GM03348 (cell line): ENCODE results near the gene MAN2A2.
"Not testable (repeated sequence)": the region's sequence is repeated elsewhere in the genome, so short reads cannot be mapped to it uniquely, and the experiment has no call there.

Source experiments
- DNase-seq: peaks from one replicate; pipeline ENCODE4 v3.0.0; 2012; ENCODE audit warnings: low spot score

MAN2A2 gene

DNA sequence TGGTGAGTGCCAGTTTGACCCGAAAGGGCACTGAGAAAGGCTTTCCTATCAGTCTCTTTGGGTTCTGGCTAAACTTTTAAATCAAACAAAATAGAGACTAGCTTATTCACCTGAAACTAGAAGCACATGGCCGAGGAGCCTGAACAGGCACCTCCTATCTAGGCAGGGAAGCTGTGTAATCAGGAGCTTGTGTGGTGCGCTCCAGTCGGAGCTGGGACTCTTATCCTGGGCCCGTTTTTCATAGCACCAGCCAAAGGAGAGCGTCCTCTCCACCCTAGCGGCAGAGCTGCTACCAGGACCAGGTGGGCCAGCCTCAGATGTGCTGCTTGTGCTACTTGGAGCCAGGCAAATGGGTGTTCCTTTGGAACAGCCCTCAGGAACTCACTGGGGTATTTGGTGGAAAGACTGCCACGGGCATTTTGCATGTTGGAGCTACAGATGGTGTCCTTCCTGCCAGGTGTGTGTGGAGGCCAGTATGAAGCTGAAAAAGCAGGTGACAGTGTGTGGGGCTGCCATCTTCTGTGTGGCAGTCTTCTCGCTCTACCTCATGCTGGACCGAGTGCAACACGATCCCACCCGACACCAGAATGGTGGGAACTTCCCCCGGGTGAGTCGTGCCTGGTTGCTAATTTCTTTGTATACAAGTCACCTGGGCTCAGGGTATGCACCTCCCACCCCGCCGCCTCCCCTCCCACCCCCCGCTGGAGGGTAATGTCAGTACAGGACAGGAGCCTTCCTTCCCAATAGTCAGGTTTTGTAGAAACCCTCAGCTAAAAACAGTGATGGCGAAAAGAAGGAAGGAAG is 833 bp downstream of the MAN2A2 start:
- no peak for DNase-seq

DNA sequence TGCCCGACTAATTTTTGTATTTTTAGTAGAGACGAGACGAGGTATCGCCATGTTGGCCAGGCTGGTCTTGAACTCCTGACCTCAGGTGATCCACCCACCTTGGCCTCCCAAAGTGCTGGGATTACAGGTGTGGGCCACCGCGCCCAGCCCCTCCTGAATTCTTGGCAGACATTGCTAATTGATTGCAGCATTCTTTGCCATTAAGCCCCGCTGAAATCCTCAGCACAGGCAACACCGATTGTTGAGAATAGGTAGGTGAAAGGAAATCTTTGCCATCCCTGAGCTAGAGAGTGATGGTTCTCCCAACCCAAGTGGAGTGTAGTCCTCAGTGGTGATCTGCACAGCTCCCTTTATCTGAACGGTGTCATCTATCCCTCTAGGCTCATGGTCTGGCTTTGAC is 1.6 kb downstream of the MAN2A2 start:
- no peak for DNase-seq

DNA sequence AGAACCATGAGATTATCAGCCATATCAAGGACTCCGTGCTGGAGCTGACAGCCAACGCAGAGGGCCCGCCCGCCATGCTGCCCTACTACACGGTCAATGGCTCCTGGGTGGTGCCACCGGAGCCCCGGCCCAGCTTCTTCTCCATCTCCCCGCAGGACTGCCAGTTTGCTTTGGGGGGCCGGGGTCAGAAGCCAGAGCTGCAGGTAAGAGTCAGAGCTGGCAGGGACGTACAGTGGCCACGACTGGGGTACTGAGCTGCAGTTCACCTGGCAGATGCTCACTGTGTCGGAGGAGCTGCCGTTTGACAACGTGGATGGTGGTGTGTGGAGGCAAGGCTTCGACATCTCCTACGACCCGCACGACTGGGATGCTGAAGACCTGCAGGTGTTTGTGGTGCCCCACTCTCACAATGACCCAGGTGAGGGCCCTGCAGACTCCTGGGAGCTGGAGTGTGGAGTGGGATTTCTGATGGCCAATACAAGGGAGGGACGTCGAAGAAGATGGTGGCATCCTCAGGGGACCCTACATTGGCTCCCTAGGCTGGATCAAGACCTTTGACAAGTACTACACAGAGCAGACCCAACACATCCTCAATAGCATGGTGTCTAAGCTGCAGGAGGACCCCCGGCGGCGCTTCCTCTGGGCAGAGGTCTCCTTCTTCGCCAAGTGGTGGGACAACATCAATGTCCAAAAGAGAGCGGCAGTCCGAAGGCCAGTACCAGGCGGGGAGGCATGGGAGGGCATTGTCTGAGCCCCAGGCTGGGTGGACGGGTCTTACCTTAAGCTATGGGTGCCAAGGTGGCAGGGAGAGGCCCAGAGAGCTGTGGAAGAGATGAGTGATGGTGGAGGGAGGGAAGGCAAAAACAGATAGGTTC is 2.4 kb downstream of the MAN2A2 start:
- DNase-seq = no peak

DNA sequence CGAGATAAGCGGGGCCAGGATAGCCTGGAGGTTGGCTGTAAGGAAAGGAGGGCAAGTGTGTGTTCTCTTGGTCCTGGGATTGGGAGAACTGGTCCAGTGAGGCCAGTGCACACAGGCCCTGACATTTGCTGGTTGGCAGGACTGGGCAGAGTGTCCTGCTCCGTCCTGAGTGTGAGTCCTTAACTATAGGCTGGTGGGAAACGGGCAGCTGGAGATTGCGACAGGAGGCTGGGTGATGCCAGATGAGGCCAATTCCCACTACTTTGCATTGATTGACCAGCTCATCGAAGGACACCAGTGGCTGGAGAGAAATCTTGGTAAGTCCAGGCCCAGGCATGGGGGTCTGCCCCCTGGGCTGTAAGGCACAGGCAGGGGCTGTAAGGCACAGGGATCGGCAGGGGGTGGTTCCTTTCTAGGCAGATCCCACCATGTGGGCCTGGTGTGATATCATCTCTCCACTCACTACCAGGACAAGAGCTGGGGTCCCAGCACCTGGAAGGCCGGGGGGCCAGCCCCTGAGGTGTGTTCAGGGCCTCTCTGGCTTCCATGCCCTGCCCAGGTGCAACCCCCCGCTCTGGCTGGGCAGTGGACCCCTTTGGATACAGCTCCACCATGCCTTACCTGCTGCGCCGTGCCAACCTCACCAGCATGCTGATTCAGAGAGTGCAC is 3.2 kb downstream of the MAN2A2 start:
- no peak for DNase-seq

DNA sequence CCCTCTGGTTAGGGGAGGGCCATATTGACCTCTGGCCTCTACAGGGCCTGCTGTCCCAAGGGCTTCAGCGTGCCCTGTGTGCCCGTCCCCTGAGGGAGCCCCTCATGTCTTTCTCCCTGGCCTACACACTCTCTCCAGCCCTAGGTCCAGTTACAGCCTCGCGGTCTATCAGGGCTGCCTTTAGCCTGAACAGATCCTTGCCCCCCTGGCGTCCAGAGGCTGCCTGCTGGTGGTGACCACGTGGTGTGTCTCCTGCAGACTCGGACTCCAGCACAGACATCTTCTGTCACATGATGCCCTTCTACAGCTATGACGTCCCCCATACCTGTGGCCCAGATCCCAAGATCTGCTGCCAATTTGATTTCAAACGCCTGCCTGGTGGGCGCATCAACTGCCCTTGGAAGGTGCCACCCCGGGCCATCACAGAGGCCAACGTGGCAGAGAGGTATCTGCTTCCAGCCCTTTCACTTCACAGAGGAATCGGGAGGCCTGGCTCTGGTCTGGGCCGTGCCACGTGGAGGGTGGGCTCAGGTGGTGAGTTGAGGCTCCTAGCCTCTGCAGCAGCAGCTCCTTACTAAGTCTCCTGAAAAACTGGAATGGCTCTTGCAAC is 4.1 kb downstream of the MAN2A2 start:
- no peak for DNase-seq

DNA sequence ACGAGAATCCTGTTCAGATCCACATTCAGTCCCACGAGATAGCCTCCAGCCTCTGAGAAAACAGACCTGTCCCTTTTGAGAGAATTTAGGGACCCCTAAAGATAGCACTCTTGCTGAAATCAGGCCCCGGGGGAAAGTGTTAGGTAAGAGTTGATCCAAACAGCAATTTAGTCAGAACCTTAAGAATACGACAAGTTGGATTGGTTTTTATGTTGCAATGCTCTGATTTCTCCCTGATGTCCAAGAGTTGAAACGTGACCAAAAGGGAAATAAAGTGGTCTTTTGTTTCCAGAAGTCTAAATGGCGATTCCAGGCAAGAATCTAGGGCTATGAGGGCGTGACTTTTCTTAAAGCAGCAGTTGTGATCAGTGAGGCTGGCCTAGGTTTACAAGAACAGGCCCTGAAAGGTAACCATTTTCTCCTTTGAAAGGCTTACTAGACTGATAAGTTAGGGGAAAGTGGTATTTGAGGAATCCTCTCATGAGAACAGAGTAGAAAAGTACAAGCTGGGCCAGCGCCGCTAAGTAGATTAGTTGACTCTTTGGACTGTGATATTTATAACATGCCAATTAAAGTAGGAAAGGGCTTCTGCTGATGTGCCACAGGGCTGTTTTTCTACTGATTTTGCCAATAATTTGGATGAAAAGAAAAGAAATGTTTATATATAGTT is 4.9 kb downstream of the MAN2A2 start:
- DNase-seq = no peak

DNA sequence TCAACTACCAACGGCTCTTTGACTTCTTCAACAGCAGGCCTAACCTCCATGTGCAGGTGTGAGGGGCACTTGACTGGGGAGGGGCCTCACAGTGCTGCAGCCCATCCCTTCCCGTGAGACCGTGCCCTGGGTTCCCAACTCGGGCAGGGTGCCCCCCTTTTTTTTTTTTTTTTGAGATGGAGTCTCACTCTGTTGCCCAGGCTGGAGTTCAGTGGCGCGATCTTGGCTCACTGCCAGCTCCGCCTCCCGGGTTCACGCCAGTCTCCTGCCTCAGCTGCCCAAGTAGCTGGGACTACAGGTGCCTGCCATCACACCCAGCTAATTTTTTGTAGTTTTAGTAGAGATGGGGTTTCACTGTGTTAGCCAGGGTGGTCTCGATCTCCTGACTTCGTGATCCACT is 6.3 kb downstream of the MAN2A2 start:
- DNase-seq = not testable (repeated sequence)

DNA sequence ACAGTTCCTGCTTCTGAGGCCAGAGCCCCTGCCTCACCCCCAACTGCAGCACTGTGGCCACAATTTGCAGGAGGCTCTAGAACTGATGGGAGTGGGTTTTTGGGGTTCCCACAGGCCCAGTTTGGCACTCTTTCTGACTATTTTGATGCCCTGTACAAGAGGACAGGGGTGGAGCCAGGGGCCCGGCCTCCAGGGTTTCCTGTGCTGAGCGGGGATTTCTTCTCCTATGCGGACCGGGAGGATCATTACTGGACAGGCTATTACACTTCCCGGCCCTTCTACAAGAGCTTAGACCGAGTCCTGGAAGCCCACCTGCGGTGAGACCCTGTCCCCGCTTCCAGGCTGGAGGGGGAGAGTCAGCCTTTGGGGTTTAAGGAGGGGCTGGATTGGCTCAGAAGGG is 6.9 kb downstream of the MAN2A2 start:
- DNase-seq = no peak

DNA sequence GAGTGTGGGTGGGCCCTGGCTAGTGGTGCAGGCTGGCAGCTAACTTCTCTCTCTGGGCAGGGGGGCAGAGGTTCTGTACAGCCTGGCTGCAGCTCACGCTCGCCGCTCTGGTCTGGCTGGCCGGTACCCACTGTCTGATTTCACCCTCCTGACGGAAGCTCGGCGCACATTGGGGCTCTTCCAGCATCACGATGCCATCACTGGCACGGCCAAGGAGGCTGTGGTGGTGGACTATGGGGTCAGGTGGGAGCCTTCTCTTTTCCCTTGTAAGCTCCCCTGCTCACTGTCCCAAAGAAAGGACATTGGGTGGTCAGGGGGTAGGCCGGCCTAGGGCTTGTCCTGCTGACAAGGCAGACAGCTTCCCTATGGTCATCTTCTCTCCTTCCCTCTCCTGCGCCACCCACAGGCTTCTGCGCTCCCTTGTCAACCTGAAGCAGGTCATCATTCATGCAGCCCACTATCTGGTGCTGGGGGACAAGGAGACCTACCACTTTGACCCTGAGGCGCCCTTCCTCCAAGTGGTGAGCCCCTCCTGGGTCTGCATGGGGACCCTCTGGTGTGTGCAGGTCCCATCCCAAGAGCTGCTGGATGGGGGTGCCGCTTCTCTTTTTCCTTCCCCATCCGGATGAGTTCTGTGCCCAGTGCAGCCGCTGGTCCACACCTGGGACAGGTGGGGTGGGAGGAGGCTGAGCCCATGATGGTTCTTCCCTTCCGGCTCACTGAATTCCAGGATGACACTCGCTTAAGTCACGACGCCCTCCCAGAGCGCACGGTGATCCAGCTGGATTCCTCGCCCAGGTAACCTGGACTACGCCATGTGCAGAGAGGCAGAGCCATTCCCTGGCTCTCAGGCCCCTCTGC is 7.6 kb downstream of the MAN2A2 start:
- DNase-seq = no peak

DNA sequence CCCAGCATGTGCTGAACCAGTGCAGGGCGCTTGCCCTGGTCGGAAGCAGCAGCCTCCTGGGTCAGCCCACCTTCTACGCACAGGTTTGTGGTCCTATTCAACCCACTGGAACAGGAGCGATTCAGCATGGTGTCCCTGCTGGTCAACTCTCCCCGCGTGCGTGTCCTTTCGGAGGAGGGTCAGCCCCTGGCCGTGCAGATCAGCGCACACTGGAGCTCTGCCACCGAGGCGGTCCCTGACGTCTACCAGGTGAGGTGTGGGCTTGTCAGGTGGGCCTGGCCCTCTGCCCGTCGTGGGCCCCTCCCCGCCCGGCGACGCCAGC is 8.2 kb downstream of the MAN2A2 start:
- DNase-seq = no peak

DNA sequence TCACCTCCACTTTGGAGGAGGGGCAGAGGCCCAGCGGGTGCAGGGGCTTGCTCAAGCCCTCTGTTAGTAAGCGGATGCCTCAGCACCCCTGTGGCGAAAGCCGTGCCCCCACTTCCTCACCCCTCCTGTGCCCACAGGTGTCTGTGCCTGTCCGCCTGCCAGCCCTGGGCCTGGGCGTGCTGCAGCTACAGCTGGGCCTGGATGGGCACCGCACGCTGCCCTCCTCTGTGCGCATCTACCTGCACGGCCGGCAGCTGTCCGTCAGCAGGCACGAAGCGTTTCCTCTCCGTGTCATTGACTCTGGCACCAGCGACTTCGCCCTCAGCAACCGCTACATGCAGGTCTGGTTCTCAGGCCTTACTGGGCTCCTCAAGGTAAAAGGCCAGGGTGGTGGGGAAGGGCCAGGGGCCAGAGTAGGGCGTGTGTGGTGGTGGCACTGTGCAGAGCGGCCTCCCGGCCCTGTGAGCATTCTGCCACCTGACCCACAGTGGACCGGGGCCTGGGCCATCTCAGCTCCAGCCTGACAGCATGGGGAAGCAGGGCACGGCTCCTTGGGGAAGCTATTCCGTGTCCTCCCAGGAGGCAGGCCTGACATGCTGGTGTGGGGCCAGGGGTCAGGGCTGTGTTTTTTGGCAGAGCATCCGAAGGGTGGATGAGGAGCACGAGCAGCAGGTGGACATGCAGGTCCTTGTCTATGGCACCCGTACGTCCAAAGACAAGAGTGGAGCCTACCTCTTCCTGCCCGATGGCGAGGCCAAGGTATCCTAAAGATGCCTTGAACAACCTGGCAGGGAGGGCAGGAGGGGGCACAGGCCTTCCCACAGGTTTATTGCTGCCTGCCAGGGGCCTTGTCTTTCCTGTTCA is 9.0 kb downstream of the MAN2A2 start:
- DNase-seq = no peak

DNA sequence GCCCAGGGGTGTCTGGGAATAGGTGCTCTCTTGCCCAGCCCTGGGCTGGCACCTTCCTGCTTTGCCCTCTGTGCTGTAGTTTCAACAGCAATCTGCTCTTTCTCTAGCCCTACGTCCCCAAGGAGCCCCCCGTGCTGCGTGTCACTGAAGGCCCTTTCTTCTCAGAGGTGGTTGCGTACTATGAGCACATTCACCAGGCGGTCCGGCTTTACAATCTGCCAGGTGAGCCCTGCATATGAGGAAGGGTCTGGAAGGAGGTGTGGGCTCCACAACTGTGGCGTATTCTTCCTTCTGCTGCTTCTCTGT is 9.6 kb downstream of the MAN2A2 start:
- no peak for DNase-seq

DNA sequence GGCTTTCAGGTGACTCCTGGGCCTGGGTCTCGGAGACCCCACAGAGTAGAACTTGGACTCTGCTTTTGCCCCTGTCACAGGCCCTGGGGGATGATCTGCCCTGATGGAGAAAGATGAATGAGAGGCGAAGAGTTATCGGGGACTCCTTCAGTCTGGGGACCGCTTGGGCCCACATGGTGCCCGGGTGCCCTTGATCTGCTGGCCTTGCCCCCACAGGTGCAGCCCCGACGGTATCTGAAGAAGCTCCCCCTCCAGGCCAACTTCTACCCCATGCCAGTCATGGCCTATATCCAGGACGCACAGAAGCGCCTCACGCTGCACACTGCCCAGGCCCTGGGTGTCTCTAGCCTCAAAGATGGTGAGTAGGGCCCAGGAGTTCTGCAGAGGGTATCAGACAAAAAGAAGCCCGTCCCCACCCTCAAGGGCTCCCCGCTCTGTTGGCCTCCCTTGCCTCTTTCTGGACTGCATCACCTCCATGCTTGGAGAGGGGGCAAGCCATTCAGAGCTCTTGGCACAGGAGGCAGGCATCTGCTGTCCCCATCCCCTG is 10.4 kb downstream of the MAN2A2 start:
- no peak for DNase-seq

DNA sequence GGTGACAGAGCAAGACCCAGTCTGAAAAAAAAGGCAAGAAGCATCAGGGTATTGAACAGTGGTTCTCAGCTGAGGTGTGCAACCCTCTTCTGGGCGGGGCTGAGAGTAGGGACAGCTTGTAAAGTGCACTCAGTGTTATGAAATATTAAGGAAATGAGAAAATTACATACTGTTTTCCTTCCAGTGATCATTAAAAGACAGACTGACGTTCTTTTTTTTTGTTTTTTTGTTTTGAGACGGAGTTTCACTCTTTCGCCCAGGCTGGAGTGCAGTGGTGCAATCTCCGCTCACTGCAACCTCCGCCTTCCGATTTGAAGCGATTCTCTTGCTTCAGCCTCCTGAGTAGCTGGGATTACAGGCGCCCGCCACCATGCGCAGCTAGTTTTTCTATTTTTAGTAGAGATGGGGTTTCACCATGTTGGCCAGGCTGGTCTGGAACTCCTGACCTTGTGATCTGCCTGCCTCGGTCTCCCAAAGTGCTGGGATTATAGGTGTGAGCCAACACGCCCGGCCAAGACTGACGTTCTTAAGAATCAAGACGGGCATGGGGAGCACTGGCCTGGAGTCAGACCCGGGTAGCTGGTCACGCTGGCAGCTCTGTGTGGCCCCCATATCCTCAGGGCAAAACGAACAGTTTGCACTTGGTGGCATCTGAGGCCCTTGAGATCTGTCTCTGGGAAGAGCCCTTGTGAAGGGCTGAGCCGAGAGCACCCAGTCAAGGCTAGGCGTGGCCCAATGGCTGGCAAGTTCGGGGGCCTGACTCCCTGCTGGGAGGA is 11.4 kb downstream of the MAN2A2 start:
- no peak for DNase-seq

DNA sequence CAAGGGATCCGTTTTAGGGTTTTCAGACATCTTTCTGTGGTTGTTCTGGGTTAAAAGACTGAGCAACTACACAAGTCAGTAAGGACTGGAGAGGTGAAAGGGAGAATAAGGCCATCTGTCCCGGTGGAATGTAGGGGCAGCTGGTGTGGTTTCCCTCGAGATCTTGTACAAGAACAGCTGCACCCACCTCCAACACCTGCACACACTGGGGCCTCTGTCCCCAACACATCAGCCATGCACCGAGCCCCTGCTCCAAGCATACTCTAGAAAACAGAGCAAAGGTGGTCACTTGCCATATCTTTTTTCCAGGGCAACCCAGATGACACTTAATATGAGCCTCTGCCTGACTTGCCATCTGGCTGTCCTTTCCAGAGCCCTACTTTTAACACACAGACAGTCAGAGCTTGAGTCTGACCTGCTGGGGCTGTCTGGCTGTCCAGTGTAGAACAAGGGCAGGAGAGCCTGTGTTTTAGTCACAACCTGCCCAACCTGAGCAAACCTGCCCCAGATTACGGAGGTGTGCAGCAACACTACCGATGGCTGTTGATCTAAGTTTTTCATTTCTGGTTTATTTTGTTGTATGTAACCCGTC is 12.2 kb downstream of the MAN2A2 start:
- DNase-seq = no peak

DNA sequence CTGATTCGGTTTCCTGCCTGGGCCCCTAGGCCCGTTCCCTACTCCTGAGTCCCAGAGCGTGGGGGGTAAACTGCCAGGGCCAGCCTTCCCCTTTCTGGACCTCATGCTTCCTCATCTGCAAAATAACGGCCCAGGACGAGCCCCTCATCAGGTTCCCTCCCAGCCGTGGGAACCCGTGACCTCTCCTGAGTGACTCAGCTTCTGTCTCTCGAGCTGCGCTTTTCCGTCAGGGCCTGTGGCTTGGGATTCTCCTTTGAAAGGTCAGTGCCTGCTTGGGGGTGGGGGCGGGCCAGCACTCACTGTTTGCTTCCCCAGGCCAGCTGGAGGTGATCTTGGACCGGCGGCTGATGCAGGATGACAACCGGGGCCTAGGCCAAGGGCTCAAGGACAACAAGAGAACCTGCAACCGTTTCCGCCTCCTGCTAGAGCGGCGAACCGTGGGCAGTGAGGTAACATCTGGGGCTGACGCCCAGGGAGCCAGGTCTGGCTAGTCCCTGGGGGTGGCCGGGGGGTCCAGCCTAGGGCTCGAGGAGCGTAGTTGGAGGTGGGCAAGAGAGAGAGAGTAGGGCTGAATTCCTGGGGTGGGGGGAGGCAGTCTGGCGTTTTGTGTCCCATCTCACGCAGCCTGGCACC is 12.8 kb downstream of the MAN2A2 start:
- no peak for DNase-seq

DNA sequence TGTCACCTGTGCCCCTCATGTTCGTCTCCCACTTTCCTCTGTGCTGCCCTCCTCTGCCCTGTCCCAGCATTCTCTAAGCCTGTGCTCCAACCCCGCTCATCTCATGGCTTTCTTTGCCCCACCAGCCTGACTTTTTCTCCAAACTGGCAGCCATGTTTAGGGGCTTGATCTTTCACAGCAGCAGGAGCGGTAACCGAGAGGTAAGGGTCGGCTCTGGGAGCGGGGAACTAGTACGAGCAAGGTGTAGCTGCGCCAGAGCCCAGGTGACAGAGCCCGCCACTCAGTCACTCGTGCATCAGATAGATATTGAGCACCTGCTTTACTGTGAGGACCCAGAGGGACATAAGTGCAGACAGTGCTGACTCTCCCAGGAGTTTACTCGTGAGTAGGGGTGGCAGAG is 13.4 kb downstream of the MAN2A2 start:
- DNase-seq = no peak

DNA sequence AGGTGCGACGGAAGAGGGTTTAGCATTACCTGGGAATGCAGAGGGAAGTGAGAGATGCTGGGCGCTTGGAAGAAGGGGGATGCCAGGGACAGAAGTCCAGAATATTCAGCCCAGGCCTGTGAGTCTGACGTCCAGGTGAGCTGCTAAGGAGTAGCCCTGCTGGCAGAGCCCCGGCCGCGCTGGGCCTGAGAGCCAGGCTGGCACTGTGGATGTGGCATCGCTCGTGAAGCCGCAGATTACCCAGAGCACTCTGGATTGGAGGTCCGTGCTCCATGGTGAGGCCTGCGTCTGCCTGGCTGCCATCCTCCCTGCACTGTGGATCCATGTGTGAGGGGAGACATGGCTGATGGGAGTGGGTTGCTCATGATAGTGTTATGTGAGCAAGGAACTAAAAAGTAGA is 14.5 kb downstream of the MAN2A2 start:
- no peak for DNase-seq
